Activated naive CD4-positive, alpha-beta T cell (primary cell): Measurements from ENCODE around the gene SMO.
A peak's percentile ranks its signal among the peaks of the same experiment; 100 is the strongest.
"Not testable (repeated sequence)": the region's sequence is repeated elsewhere in the genome, so short reads cannot be mapped to it uniquely, and the experiment has no call there.

Source experiments
- DNase-seq, 4 experiments: peaks; one replicate each; lab custom pipeline; 2025; lab: John Stamatoyannopoulos, UW

The SMO gene

DNA sequence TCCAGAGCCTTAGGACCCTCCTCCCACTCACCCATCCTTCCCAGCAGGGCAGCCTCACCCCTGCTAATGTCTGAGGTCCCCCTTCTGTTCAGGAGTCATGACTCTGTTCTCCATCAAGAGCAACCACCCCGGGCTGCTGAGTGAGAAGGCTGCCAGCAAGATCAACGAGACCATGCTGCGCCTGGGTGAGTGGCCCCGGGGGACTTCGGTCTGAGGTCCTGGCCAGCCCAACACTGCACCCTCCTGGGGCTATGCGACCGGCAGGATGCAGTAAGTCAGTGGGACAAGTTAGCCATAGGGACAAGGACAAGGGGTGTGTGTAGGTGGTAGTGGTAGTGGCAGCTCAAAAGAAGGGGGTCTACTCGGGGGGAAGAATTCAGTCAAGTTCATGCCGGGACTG is 20.2 kb downstream of the SMO start:
- DNase-seq = no peak

GRCh38 chr7:129209067-129209926 is 20.9 kb downstream of the SMO start:
- no peak for DNase-seq

GRCh38 chr7:129210256-129210988 is 22.0 kb downstream of the SMO start:
- DNase-seq = peak; percentile 11 to 61 (median 46)

GRCh38 chr7:129210989-129211312 is 22.5 kb downstream of the SMO start:
- no peak for DNase-seq

DNA sequence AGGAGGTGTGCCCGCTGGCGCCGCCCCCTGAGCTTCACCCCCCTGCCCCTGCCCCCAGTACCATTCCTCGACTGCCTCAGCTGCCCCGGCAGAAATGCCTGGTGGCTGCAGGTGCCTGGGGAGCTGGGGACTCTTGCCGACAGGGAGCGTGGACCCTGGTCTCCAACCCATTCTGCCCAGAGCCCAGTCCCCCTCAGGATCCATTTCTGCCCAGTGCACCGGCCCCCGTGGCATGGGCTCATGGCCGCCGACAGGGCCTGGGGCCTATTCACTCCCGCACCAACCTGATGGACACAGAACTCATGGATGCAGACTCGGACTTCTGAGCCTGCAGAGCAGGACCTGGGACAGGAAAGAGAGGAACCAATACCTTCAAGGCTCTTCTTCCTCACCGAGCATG is 23.7 kb downstream of the SMO start:
- no peak for DNase-seq

- DNase-seq = no peak
These were observed 24.2 kb downstream of the SMO start for GRCh38 chr7:129212596-129212995.

- DNase-seq = no peak
These were observed 25.4 kb downstream of the SMO start for GRCh38 chr7:129213828-129214227.

DNA sequence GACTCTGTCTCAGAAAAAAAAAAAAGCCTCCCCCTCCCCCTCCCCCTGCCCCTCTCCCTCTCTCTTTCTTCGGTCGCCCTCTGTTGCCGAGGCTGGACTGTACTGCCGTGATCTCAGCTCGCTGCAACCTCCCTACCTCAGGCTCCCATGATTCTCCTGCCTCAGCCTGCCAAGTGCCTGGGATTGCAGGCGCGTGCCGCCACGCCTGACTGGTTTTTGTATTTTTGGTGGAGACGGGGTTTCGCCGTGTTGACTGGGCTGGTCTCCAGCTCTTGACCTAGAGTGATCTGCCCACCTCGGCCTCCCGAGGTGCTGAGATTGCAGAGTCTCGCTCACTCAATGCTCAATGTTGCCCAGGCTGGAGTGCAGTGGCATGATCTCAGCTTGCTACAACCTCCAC is 27.3 kb downstream of the SMO start:
- not testable (repeated sequence) for DNase-seq

DNA sequence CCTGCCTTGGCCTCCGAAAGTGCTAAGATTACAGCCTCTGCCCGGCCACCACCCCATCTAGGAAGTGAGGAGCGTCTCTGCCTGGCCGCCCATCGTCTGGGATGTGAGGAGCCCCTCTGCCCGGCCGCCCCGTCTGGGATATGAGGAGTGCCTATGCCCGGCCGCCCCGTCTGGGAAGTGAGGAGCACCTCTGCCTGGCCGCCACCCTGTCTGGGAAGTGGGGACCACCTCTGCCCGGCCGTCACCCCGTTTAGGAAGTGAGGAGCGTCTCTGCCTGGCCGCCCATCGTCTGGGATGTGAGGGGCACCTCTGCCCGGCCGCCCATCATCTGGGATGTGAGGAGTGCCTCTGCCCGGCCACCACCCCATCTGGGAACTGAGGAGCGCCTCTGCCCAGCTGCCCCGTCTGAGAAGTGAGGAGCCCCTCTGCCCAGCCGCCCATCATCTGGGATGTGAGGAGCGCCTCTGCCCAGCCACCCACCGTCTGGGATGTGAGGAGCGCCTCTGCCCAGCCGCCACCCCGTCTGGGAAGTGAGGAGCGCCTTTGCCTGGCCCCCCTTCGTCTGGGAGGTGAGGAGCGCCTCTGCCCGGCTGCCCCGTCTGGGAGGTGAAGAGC is 27.8 kb downstream of the SMO start:
- not testable (repeated sequence) for DNase-seq

DNA sequence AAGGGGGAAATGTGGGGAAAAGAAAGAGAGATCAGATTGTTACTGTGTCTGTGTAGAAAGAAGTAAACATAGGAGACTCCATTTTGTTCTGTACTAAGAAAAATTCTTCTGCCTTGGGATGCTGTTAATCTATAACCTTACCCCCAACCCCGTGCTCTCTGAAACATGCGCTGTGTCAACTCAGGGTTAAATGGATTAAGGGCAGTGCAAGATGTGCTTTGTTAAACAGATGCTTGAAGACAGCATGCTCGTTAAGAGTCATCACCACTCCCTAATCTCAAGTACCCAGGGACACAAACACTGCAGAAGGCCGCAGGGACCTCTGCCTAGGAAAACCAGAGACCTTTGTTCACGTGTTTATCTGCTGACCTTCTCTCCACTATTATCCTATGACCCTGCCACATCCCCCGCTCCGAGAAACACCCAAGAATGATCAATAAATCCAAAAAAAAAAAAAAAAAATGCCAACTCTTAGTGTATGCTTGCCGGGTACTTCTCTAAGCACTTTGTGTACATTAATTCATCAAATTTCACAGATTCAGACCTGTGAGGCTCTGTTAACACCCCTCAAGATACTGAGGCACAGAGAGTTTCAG is 28.5 kb downstream of the SMO start:
- DNase-seq = not testable (repeated sequence)

DNA sequence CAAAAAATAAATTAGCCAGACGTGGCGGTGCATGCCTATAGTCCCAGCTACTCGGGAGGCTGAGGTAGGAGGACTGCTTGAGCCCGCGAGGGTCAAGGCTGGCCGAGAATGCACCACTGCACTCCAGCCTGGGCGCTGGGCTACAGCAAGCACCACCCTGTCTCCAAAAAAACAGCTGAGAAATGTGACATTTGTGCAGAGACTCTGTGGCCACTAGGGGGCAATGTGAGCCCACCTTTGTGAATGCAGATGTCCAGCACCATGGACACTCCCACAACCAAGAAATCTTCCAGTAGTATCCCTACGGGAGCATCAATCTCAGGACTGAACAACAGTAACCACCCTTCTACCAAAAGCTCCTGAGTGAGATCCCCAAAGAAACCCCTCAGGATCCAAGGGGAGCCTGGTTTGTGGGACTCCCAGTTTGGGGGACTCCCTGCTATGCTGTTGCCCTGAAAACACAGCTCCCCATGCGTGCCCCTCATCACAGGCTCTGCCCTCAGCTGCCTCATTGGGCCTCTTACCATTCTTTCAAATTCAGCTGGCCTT is 30.2 kb downstream of the SMO start:
- peak; percentile 45 to 67 (median 56) for DNase-seq

- not testable (repeated sequence) for DNase-seq
These were observed 30.7 kb downstream of the SMO start for GRCh38 chr7:129219166-129219565.

DNA sequence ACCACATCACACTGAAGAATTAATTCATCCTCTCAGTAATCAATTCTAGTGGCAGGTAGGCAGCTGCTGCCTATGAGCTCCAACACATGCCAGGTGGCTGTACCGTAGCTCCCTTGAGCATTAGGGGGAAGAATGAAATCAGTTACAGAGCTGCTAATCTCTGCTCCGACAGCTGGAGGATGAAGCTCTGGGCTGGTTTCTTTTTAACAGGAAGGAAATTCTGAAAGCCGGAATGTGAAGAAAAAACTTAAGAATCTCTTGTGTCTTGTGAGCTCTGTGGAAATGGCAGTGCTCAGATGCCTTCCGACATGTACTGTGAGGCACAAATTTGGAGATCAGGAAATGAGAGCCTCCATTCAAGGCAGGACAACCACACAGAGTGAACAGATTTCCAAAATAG is 33.6 kb downstream of the SMO start:
- DNase-seq = no peak

GRCh38 chr7:129224251-129225205 is 36.1 kb downstream of the SMO start, which contains the start of gene AHCYL2:
TSS of gene AHCYL2 (plus strand) at chr7:129225030.
- DNase-seq = peak; percentile 92 to 98 (median 94)

GRCh38 chr7:129225206-129225930 is 36.9 kb downstream of the SMO start:
- peak; percentile 28 to 58 (median 43) for DNase-seq

- DNase-seq = no peak
These were observed 37.6 kb downstream of the SMO start for GRCh38 chr7:129225931-129226572.

DNA sequence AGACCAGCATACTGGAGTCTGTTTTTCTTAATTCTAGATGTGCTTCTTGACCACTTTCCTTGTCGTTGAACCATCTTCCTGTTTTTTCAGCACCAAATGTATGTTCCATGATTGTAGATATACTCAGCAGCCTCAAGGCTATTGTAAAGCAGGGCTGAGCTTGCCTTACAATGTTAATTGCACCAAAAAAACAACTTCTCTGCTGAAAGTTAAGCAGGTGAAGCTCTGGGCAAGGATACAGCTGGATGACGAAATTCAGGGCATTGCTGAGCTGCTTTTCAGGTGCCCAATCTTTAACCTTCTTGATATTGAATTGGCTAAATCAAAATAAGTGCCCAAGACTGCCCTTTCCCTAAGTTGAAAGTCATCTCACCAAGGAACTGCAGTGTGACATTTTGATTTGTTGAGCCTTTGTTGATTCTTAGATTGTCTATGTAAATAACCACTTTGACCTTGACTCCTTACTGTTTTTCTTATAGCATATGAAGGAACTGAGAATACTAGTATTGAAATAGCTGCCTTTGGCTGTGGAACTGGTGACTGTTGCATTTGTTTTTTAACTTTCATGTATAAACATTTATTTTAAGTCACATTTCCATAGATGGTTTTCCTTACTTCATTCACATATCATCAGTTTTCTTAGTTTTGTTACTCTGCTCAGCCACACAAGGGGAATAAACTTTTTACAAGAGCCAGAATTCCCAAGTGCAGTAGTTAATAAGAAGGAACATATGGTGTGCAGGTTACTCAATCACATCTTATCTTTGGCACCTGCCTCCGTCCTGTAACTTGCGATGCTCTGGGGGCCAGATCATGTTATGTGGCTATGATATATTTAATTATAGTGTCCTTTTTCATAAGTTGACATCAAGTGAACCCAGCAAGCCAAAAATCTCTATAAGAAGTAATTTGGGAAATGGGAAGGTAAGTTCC is 39.5 kb downstream of the SMO start:
- no peak for DNase-seq

GRCh38 chr7:129228633-129229032 is 40.2 kb downstream of the SMO start:
- DNase-seq = no peak

- DNase-seq = no peak
These were observed 43.2 kb downstream of the SMO start for GRCh38 chr7:129231666-129232065.
